HG03175 (cell line): ENCODE data around the gene PCDHGA1.
A peak's percentile ranks its signal among the peaks of the same experiment; 100 is the strongest.

ENCODE experiments used
- ATAC-seq: cut with Tn5 transposase; IDR thresholded peaks from one replicate; pipeline ENCODE4 v1.9.1; 2021; ENCODE audit warnings: mild to moderate bottlenecking, moderate library complexity; ENCODE audit not compliant: unreplicated experiment

PCDHGA1 gene

GRCh38 chr5:141510160-141510559 is 179.8 kb downstream of the PCDHGA1 start:
- ATAC-seq = no peak

GRCh38 chr5:141510850-141511601 is 180.7 kb downstream of the PCDHGA1 start:
- ATAC-seq = peak; percentile 19

GRCh38 chr5:141511771-141512325 is 181.5 kb downstream of the PCDHGA1 start:
- no peak for ATAC-seq

GRCh38 chr5:141512390-141512910 is 182.1 kb downstream of the PCDHGA1 start:
- peak; percentile 34 for ATAC-seq

- no peak for ATAC-seq
Measured at GRCh38 chr5:141512911-141513626, 182.8 kb downstream of the PCDHGA1 start.

- peak; percentile 36 for ATAC-seq
Measured at GRCh38 chr5:141513627-141514329, 183.5 kb downstream of the PCDHGA1 start.

- peak; percentile 4 for ATAC-seq
Measured at GRCh38 chr5:141514330-141515133, 184.2 kb downstream of the PCDHGA1 start.

GRCh38 chr5:141515141-141515540 is 184.8 kb downstream of the PCDHGA1 start:
- ATAC-seq = no peak

GRCh38 chr5:141515946-141516671 is 185.8 kb downstream of the PCDHGA1 start:
- ATAC-seq = no peak

GRCh38 chr5:141516672-141517025 is 186.3 kb downstream of the PCDHGA1 start:
- ATAC-seq = no peak

- no peak for ATAC-seq
Measured at GRCh38 chr5:141517312-141517711, 187.0 kb downstream of the PCDHGA1 start.

GRCh38 chr5:141517880-141518617 is 187.7 kb downstream of the PCDHGA1 start:
- ATAC-seq = no peak

- ATAC-seq = no peak
Measured at GRCh38 chr5:141518618-141519015, 188.3 kb downstream of the PCDHGA1 start.

- no peak for ATAC-seq
Measured at GRCh38 chr5:141519605-141520565, 189.6 kb downstream of the PCDHGA1 start.

GRCh38 chr5:141521244-141521781 is 191.0 kb downstream of the PCDHGA1 start:
- ATAC-seq = no peak

- no peak for ATAC-seq
Measured at GRCh38 chr5:141522301-141522700, 192.0 kb downstream of the PCDHGA1 start.

- no peak for ATAC-seq
Measured at GRCh38 chr5:141523991-141524390, 193.7 kb downstream of the PCDHGA1 start.
